ENCODE measurements around the gene FAM78A.
A peak's percentile ranks its signal among the peaks of the same experiment; 100 is the strongest.

GRCh38 chr9:131253891-131254491 is 22.3 kb downstream of the FAM78A start:
- TF ChIP-seq, protein P1, sequence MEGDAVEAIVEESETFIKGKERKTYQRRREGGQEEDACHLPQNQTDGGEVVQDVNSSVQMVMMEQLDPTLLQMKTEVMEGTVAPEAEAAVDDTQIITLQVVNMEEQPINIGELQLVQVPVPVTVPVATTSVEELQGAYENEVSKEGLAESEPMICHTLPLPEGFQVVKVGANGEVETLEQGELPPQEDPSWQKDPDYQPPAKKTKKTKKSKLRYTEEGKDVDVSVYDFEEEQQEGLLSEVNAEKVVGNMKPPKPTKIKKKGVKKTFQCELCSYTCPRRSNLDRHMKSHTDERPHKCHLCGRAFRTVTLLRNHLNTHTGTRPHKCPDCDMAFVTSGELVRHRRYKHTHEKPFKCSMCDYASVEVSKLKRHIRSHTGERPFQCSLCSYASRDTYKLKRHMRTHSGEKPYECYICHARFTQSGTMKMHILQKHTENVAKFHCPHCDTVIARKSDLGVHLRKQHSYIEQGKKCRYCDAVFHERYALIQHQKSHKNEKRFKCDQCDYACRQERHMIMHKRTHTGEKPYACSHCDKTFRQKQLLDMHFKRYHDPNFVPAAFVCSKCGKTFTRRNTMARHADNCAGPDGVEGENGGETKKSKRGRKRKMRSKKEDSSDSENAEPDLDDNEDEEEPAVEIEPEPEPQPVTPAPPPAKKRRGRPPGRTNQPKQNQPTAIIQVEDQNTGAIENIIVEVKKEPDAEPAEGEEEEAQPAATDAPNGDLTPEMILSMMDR (IDR thresholded peaks at IDR 0.05) = no peak
- TF ChIP-seq POLR2AphosphoS5 (IDR thresholded peaks at IDR 0.05) (peak in 1 of 4 donors; percentile 19), POLR2A (IDR thresholded peaks at IDR 0.05) (no peak)

Data from sigmoid colon (tissue), 4 donors.